ENCODE measurements around the gene LUC7L3. TPM values are rescaled to one million over a fixed set of nuclear protein-coding genes. Genes with fewer than 3 reads are reported as not detected.
A peak's percentile ranks its signal among the peaks of the same experiment; 100 is the strongest.

LUC7L3 gene
- total and polyA plus RNA-seq, 2 of the 13 experiments (the other 11 are each of a cell fraction or from before 2014, with no cell fraction given) = 108 to 120 TPM

DNA sequence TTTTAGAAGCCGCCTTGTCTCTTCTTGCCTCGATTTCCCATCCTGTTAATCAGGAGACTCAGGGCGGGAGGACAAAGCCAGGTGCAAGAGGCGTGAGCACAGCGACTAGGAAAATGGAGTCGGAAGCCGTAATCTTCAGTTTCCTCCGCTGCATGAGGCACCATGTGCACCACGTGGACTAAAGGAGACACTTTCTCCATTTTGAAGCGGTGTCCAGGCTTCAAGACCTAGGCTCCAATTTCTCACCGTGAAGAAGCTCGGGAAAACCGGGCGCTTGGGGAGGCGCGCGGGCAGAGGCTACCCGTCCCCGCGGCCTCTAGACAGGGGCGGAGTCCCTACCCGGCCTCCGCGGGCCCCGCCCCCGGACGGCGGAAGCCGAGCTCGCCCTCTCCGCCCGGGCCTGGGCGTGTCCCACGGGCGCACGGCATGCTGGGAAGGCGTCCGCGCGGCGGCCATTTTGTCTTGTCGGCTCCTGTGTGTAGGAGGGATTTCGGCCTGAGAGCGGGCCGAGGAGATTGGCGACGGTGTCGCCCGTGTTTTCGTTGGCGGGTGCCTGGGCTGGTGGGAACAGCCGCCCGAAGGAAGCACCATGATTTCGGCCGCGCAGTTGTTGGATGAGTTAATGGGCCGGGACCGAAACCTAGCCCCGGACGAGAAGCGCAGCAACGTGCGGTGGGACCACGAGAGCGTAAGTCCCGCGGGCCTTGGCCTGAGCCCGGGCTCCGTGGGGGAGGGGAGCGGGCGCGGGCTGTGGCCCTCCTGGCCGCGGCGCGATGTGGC is at the start of gene LUC7L3 (continued):
- TF ChIP-seq RXRA (CRISPR knock-in tag; IDR thresholded peaks at IDR 0.05) (peak; percentile 65; the same call in 1 of the 2 replicates), TBX2 (CRISPR knock-in tag; IDR thresholded peaks at IDR 0.05; ENCODE audit: borderline replicate concordance) (peak; percentile 92), FIP1L1 (IDR thresholded peaks at IDR 0.05; ENCODE audit: borderline replicate concordance, insufficient read depth, low read depth, low read length) (peak; percentile 78; the same call in 1 of the 2 replicates), ZNF350 (CRISPR knock-in tag; IDR thresholded peaks at IDR 0.05; ENCODE audit: borderline replicate concordance, low read depth) (peak; percentile 87), SKIL (CRISPR knock-in tag; IDR thresholded peaks at IDR 0.05; ENCODE audit: borderline replicate concordance) (peak; percentile 63), ZXDC (CRISPR knock-in tag; IDR thresholded peaks at IDR 0.05) (peak; percentile 97), RELA (CRISPR knock-in tag; IDR thresholded peaks at IDR 0.05) (0 out of 2 replicates have a peak, but pooled peaks have one; percentile 19), ZNF33B (CRISPR knock-in tag; IDR thresholded peaks at IDR 0.05) (peak; percentile 95), MLLT10 (CRISPR knock-in tag; IDR thresholded peaks at IDR 0.05) (no peak), HBP1 (CRISPR knock-in tag; IDR thresholded peaks at IDR 0.05; ENCODE audit: low read depth) (peak; percentile 33; the same call in 1 of the 2 replicates), BHLHE40 (IDR thresholded peaks at IDR 0.05; ENCODE audit: low read length) (peak; percentile 15; the same call in 1 of the 2 replicates), ETV5 (CRISPR knock-in tag; IDR thresholded peaks at IDR 0.05; ENCODE audit: borderline replicate concordance) (peak; percentile 88), ZNF121 (CRISPR knock-in tag; IDR thresholded peaks at IDR 0.05) (no peak; the same call in 1 of the 2 replicates), HNF1B (CRISPR knock-in tag; IDR thresholded peaks at IDR 0.05) (peak; percentile 70), HDAC2 (CRISPR knock-in tag; IDR thresholded peaks at IDR 0.05) (peak; percentile 66), PPARG (CRISPR knock-in tag; conservative IDR thresholded peaks at IDR 0.05) (peak; percentile 82; the same call in 1 of the 2 replicates), ZNF234 (CRISPR knock-in tag; conservative IDR thresholded peaks at IDR 0.05) (peak; percentile 90), ZFP41 (CRISPR knock-in tag; IDR thresholded peaks at IDR 0.05; ENCODE audit: borderline replicate concordance) (no peak; the same call in 1 of the 2 replicates), BATF2 (CRISPR knock-in tag; IDR thresholded peaks at IDR 0.05) (peak; percentile 95), ZNF749 (CRISPR knock-in tag; IDR thresholded peaks at IDR 0.05; ENCODE audit: borderline replicate concordance) (0 out of 2 replicates have a peak, but pooled peaks have one; percentile 63)
